Endothelial cell of umbilical vein (primary cell): ENCODE results near the gene PIK3CB.
"Not testable (repeated sequence)": the region's sequence is repeated elsewhere in the genome, so short reads cannot be mapped to it uniquely, and the experiment has no call there.

Experiments
- JUN ChIP-seq: IDR thresholded peaks from 2 replicates; pipeline ENCODE4 v1.6.1; 2011; ENCODE audit warnings: borderline replicate concordance, low read depth; ENCODE audit not compliant: insufficient read length, insufficient read depth
- MYC ChIP-seq: IDR thresholded peaks from one replicate; pipeline ENCODE4 v1.6.1; 2011; ENCODE audit warnings: mild to moderate bottlenecking, low read depth, low read length
- POLR2A ChIP-seq: IDR thresholded peaks from 2 replicates; pipeline ENCODE4 v1.6.1; 2012; ENCODE audit warnings: low read depth, mild to moderate bottlenecking, control low read depth, low read length
- TF ChIP-seq, protein P1 (sequence below), 2 donors: IDR thresholded peaks; 1 replicate in 1 of 2; 2 replicates in 1 of 2; pipeline ENCODE4 v1.5.1; 2011; ENCODE audit warnings: low read length in 2 of 2, mild to moderate bottlenecking in 2 of 2, moderate library complexity in 2 of 2, control low read depth in 1 of 2, inconsistent platforms in 1 of 2, low read depth in 1 of 2; ENCODE audit not compliant: insufficient read depth in 1 of 2; ENCODE audit errors: extremely low read depth in 1 of 2

DNA sequence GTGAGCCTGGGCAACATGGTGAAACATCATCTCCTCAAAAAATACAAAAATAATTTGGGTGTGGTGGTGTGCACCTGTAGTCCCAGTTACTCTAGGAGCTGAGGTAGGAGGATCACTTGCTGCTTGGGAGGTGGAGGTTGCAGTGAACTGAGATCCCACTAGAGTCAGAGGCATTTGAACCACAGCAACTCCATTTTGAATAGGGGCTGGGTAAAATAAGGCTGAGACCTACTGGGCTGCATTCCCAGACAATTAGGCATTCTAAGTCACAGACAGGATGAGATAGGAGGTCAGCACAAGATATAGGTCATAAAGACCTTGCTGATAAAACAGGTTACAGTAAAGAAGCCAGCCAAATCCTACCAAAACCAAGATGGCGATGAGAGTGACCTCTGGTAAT, 12.1 kb upstream of the PIK3CB start:
- TF ChIP-seq, protein P1, sequence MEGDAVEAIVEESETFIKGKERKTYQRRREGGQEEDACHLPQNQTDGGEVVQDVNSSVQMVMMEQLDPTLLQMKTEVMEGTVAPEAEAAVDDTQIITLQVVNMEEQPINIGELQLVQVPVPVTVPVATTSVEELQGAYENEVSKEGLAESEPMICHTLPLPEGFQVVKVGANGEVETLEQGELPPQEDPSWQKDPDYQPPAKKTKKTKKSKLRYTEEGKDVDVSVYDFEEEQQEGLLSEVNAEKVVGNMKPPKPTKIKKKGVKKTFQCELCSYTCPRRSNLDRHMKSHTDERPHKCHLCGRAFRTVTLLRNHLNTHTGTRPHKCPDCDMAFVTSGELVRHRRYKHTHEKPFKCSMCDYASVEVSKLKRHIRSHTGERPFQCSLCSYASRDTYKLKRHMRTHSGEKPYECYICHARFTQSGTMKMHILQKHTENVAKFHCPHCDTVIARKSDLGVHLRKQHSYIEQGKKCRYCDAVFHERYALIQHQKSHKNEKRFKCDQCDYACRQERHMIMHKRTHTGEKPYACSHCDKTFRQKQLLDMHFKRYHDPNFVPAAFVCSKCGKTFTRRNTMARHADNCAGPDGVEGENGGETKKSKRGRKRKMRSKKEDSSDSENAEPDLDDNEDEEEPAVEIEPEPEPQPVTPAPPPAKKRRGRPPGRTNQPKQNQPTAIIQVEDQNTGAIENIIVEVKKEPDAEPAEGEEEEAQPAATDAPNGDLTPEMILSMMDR (IDR thresholded peaks at IDR 0.05; ENCODE audit: extremely low read depth in 1 of 2, insufficient read depth in 1 of 2, low read depth in 1 of 2, low read length in 2 of 2): not testable (repeated sequence)
- not testable (repeated sequence) for TF ChIP-seq MYC, JUN, POLR2A
